ENCODE results near the gene C7orf25. TPM values are rescaled to one million over a fixed set of nuclear protein-coding genes. Genes with fewer than 3 reads are reported as not detected.

C7orf25 gene
- total RNA-seq, 1 donor from 2014 or later, result 3.2 TPM

GRCh38 chr7:42915356-42915755 lies 3.5 kb upstream of the C7orf25 start:
- H3K27me3 Mint-ChIP-seq, result no peaks in the 10 kb centered on the region
- H3K9me3 Mint-ChIP-seq (ENCODE audit: low read depth), result no peaks in the 10 kb centered on the region
- peaks cover 22% of the 10 kb centered on the region for H3K36me3 Mint-ChIP-seq (ENCODE audit: insufficient read depth)
- no peak for DNase-seq (ENCODE audit: low spot score, unreplicated experiment)
- H3K4me3 Mint-ChIP-seq (ENCODE audit: low read depth), result no peak overlapping the region
- H3K4me1 Mint-ChIP-seq (ENCODE audit: low read depth), result peaks cover 16% of the 10 kb centered on the region
- no peak overlapping the region for H3K27ac Mint-ChIP-seq
- no peak for TF ChIP-seq CTCF (IDR thresholded peaks at IDR 0.05; ENCODE audit: unreplicated experiment)

GRCh38 chr7:42914421-42915045 lies 2.7 kb upstream of the C7orf25 start:
- no peak for DNase-seq (ENCODE audit: low spot score, unreplicated experiment)
- Mint-ChIP-seq H3K4me3 (ENCODE audit: low read depth) (no peak overlapping the region), H3K36me3 (ENCODE audit: insufficient read depth) (peaks cover 17% of the 10 kb centered on the region), H3K27me3 (no peaks in the 10 kb centered on the region), H3K27ac (peak overlapping the region; percentile 76), H3K9me3 (ENCODE audit: low read depth) (no peaks in the 10 kb centered on the region), H3K4me1 (ENCODE audit: low read depth) (peaks cover 23% of the 10 kb centered on the region)
- no peak for TF ChIP-seq CTCF (IDR thresholded peaks at IDR 0.05; ENCODE audit: unreplicated experiment)

GRCh38 chr7:42914009-42914408 lies 2.1 kb upstream of the C7orf25 start:
- no peaks in the 10 kb centered on the region for H3K9me3 Mint-ChIP-seq (ENCODE audit: low read depth)
- H3K36me3 Mint-ChIP-seq (ENCODE audit: insufficient read depth), result peaks cover 17% of the 10 kb centered on the region
- H3K4me1 Mint-ChIP-seq (ENCODE audit: low read depth), result peaks cover 29% of the 10 kb centered on the region
- TF ChIP-seq CTCF (IDR thresholded peaks at IDR 0.05; ENCODE audit: unreplicated experiment), result no peak
- no peaks in the 10 kb centered on the region for H3K27me3 Mint-ChIP-seq
- DNase-seq (ENCODE audit: low spot score, unreplicated experiment), result no peak
- no peak overlapping the region for H3K4me3 Mint-ChIP-seq (ENCODE audit: low read depth)
- peak overlapping the region; percentile 76 for H3K27ac Mint-ChIP-seq

- no peak for TF ChIP-seq CTCF (IDR thresholded peaks at IDR 0.05; ENCODE audit: unreplicated experiment)
- DNase-seq (ENCODE audit: low spot score, unreplicated experiment), result no peak
- Mint-ChIP-seq H3K27ac (no peak overlapping the region), H3K4me3 (ENCODE audit: low read depth) (no peak overlapping the region), H3K9me3 (ENCODE audit: low read depth) (no peaks in the 10 kb centered on the region), H3K4me1 (ENCODE audit: low read depth) (peaks cover 33% of the 10 kb centered on the region), H3K27me3 (no peaks in the 10 kb centered on the region), H3K36me3 (ENCODE audit: insufficient read depth) (peaks cover 17% of the 10 kb centered on the region)
Measured at GRCh38 chr7:42913591-42913990, 1.7 kb upstream of the C7orf25 start.

- H3K4me3 Mint-ChIP-seq (ENCODE audit: low read depth), result peak overlapping the region; percentile 98
- peaks cover 7% of the 10 kb centered on the region for H3K36me3 Mint-ChIP-seq (ENCODE audit: insufficient read depth)
- H3K27ac Mint-ChIP-seq, result peak overlapping the region; percentile 98
- no peaks in the 10 kb centered on the region for H3K27me3 Mint-ChIP-seq
- DNase-seq (ENCODE audit: low spot score, unreplicated experiment), result no peak
- no peak for TF ChIP-seq CTCF (IDR thresholded peaks at IDR 0.05; ENCODE audit: unreplicated experiment)
- no peaks in the 10 kb centered on the region for H3K9me3 Mint-ChIP-seq (ENCODE audit: low read depth)
- peaks cover 41% of the 10 kb centered on the region for H3K4me1 Mint-ChIP-seq (ENCODE audit: low read depth)
Measured at GRCh38 chr7:42910306-42910705, 1.6 kb downstream of the C7orf25 start.

Measured in progenitor cell of endocrine pancreas (in vitro differentiated cells).